GM08714 (cell line): ENCODE results near the gene EXTL2.
"Not testable (repeated sequence)": the region's sequence is repeated elsewhere in the genome, so short reads cannot be mapped to it uniquely, and the experiment has no call there.

Experiments
- H3K4me3 ChIP-seq: fragments of 200-500 bp; sonication (Bioruptor generic); 2 replicates; pipeline ENCODE4 v1.5.1; 2014; ENCODE audit warnings: mild to moderate bottlenecking, low read length, inconsistent platforms
- ZNF274 ChIP-seq: IDR thresholded peaks from 2 replicates; pipeline ENCODE4 v1.6.1; 2012; ENCODE audit warnings: mild to moderate bottlenecking, low read depth, low read length

Gene EXTL2

GRCh38 chr1:100894603-100895539 is at the start of gene EXTL2:
TSS of gene EXTL2 (minus strand) at chr1:100894842. CDS start at chr1:100888757, 6,085 bp downstream.
- TF ChIP-seq ZNF274 = no peak
- peak within 1 kb of the TSS; percentile 82 for H3K4me3 ChIP-seq

DNA sequence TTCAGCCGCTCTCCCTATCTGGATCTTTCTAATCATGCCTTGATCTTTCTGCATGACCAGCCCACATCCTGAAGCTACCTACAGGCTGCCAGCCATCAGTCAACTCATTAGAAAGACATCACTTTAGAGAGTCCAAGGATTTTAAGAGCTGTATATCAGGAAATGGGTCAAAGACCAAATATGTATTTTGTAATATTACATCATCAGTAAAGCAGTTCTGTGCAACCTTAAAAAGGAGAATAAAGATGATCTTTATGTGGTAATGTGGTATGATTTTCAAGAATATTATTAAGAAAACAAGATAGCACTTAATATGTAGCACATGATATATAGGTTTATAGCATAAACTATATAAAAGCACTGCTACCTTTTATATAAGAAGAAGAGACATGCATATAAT is 48.9 kb upstream of the EXTL2 start:
- no peak overlapping the region for H3K4me3 ChIP-seq
- TF ChIP-seq ZNF274 = no peak

GRCh38 chr1:100942304-100943046 is 47.8 kb upstream of the EXTL2 start:
- H3K4me3 ChIP-seq = no peak overlapping the region
- TF ChIP-seq ZNF274 = no peak

DNA sequence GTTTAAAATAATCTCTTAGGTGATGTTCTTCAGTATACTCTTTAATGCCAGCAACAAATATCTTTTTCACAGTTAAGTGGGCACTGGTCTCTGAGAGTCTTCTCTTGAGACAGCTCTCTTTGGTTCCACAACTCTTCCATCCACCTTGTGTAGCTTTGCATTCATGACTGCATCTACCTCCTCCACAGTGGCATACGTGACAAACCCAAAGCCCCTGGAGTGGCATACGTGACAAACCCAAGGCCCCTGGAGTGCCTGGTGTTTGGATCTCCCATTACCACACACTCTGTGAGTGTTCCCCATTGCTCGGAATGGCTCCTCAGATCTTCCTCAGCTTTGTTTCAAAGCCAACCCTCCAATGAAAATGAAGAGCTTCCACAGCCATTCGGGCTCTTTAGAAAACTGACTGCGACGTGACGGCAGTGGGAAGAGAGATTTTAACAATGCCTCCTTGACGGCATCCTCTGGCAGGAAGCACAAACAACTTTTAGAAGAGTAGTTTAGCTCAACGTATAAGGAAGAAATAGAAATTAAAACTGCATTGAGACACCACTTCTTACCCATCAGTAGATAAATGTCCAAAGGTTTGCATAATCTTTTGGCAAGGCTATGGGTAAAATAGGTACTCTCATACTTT is 47.1 kb upstream of the EXTL2 start:
- H3K4me3 ChIP-seq = no peak overlapping the region
- no peak for TF ChIP-seq ZNF274

DNA sequence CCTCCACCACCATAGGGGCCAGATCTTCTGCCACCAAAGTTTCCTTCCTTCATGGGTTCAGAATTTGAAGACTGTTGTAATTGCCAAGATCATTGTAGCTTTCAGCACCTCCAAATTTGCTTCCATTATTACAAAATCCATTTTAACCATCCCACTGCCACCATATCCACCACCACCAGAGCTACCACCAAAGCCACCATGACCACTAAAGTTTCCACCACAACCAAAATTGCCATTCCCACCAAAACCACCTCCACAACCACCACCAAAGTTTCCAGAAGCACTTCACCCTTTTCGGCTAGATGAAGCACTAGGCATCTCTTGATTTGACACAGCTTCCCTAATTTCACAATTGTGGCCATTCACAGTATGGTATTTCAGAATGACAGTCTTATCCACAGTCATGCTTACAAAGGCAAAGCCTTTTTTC is 46.5 kb upstream of the EXTL2 start:
- H3K4me3 ChIP-seq = no peak overlapping the region

GRCh38 chr1:100936194-100936967 is 41.7 kb upstream of the EXTL2 start:
- no peak for TF ChIP-seq ZNF274
- no peak overlapping the region for H3K4me3 ChIP-seq

More for the DNA sequence above, 46.5 kb upstream of the EXTL2 start:
- TF ChIP-seq ZNF274 = no peak

DNA sequence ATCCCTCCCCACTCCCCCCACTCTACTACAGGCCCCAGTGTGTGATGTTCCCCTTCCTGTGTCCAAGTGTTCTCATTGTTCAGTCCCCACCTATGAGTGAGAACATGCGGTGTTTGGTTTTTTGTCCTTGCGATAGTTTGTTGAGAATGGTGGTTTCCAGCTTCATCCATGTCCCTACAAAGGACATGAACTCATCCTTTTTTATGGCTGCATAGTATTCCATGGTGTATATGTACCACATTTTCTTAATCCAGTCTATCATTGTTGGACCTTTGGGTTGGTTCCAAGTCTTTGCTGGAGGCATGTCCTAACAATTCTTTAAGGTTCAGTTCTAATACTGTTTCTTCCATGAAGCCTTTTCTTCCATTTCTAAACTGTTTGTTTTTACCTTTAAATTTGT is 38.9 kb upstream of the EXTL2 start:
- H3K4me3 ChIP-seq = not testable (repeated sequence)

GRCh38 chr1:100931716-100932115 is 37.1 kb upstream of the EXTL2 start:
- TF ChIP-seq ZNF274 = no peak

DNA sequence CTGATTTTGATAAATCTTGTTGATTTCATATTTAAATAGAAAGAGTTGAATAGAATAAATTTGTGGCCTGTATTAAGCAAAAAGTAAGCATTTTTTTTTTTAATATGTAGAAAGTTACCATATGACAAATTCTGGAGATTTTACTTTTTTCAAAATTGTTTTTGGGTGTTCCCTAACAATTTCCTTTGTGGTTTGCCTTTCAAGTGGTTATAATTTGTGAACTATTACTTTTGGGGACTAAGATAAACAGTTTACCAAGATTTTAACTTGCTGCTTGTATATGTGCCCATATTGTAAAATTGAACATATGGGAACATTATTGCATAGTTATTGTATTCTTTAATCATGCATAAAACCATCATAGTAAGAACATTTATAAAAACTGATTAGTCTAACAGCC is 35.9 kb upstream of the EXTL2 start:
- H3K4me3 ChIP-seq = no peak overlapping the region
- no peak for TF ChIP-seq ZNF274

More at GRCh38 chr1:100931716-100932115, 37.1 kb upstream of the EXTL2 start:
- H3K4me3 ChIP-seq = no peak overlapping the region

DNA sequence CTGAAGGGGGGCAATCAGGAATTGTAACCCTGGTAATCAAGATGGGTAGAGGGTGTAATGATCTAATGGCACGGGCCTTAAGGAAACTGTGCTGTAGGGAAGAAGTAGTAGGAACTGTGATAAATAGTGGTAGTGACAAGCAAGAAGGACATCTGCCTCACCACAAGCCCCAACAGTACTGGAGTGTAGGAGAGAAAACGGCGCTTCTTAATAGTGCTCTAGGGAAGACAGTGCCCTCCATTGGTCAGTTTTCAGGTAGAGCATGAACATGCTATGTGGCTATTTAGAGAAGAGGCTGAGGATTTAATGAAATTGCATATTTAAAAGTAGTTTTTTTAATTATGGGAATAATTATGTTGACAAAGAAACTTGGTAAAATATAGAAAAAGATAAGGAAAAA is 33.5 kb upstream of the EXTL2 start:
- H3K4me3 ChIP-seq = no peak overlapping the region
- TF ChIP-seq ZNF274 = no peak

- no peak for TF ChIP-seq ZNF274
- H3K4me3 ChIP-seq = no peak overlapping the region
Observed at GRCh38 chr1:100927276-100927675, 32.6 kb upstream of the EXTL2 start.

- no peak for TF ChIP-seq ZNF274
- no peak overlapping the region for H3K4me3 ChIP-seq
Observed at GRCh38 chr1:100926240-100926639, 31.6 kb upstream of the EXTL2 start.

- no peak for TF ChIP-seq ZNF274
- H3K4me3 ChIP-seq = no peak overlapping the region
Observed at GRCh38 chr1:100924991-100925390, 30.3 kb upstream of the EXTL2 start.

DNA sequence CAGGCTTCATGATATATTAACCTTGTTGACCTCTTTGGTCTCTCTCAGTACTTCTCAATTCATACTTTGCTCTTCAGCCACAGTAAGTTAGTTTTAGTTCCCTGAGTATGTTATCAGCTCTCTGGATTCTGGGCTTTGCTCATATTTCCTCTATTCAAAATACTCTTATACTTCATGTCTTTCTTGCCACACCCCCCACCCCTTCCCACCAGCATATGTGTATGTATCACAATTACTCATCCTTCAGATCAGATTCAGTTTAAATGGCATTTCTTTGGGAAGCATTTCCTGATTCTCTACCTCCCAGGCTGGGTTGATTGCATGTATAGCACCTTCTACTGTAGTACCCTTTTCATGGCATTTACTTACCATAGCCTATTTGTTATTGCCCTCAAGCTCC is 29.6 kb upstream of the EXTL2 start:
- no peak for TF ChIP-seq ZNF274
- H3K4me3 ChIP-seq = no peak overlapping the region
